ENCODE results near the gene AIFM1. TPM values are rescaled to one million over a fixed set of nuclear protein-coding genes. Genes with fewer than 3 reads are reported as not detected.

Gene AIFM1
- total RNA-seq, 1 donor from 2014 or later: 29.1 TPM

GRCh38 chrX:130144509-130144908, 21.1 kb downstream of the AIFM1 start:
- no peak for DNase-seq
- Mint-ChIP-seq H3K4me3 (ENCODE audit: unreplicated experiment) (no peak overlapping the region), H3K36me3 (ENCODE audit: unreplicated experiment) (no peaks in the 10 kb centered on the region), H3K9me3 (ENCODE audit: unreplicated experiment) (peaks cover 3% of the 10 kb centered on the region), H3K27ac (ENCODE audit: unreplicated experiment) (no peak overlapping the region), H3K4me1 (ENCODE audit: low read depth, unreplicated experiment) (no peaks in the 10 kb centered on the region), H3K27me3 (ENCODE audit: unreplicated experiment) (no peaks in the 10 kb centered on the region)
- TF ChIP-seq CTCF (IDR thresholded peaks at IDR 0.05; ENCODE audit: partially characterized antibody, unreplicated experiment): no peak

DNA sequence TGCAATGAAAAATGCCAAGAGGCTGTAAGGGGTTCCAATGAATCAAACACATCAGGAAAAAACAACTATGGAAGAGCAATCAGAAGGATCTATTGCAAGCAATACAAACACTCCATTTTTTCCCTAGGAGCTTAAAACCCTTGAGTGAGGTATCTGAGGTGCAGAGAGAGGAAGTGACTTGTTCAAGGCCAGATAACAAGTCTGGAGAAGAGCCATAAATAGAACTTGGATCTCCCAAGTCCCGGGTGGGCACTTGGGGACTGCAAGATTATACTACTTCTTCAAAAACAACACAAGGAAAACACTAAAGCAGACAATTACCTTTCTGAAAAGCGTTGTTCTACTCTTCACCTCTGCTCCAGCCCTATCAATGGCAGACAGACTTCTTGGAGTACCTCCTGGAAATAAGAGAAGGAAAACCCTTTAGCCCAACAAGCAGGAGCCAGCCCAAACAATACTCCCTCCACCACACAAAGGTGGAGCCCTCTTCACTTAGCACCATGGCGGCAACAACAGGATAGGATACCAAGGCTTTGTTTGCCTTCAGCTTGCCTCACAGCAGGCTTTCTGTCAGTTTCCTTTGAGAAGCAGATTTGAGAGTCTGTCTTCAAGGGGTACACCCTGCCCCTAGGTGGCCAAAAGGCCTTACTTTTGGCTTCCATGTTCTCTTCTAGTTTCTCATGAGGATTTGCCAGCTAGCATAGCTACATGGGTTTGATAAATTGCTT, 26.0 kb downstream of the AIFM1 start:
- no peak for TF ChIP-seq CTCF (IDR thresholded peaks at IDR 0.05; ENCODE audit: partially characterized antibody, unreplicated experiment)
- H3K9me3 Mint-ChIP-seq (ENCODE audit: unreplicated experiment): peaks cover 3% of the 10 kb centered on the region
- no peak overlapping the region for H3K4me3 Mint-ChIP-seq (ENCODE audit: unreplicated experiment)
- H3K36me3 Mint-ChIP-seq (ENCODE audit: unreplicated experiment): no peaks in the 10 kb centered on the region
- H3K4me1 Mint-ChIP-seq (ENCODE audit: low read depth, unreplicated experiment): no peaks in the 10 kb centered on the region
- no peak overlapping the region for H3K27ac Mint-ChIP-seq (ENCODE audit: unreplicated experiment)
- H3K27me3 Mint-ChIP-seq (ENCODE audit: unreplicated experiment): no peaks in the 10 kb centered on the region
- DNase-seq: no peak

- Mint-ChIP-seq H3K9me3 (ENCODE audit: unreplicated experiment) (no peaks in the 10 kb centered on the region), H3K4me3 (ENCODE audit: unreplicated experiment) (no peak overlapping the region)
- no peak for DNase-seq
These were observed 28.7 kb downstream of the AIFM1 start for GRCh38 chrX:130136961-130137360.

GRCh38 chrX:130136496-130136895, 29.1 kb downstream of the AIFM1 start:
- TF ChIP-seq CTCF (IDR thresholded peaks at IDR 0.05; ENCODE audit: partially characterized antibody, unreplicated experiment): no peak
- Mint-ChIP-seq H3K4me3 (ENCODE audit: unreplicated experiment) (no peak overlapping the region), H3K27ac (ENCODE audit: unreplicated experiment) (no peak overlapping the region), H3K27me3 (ENCODE audit: unreplicated experiment) (no peaks in the 10 kb centered on the region), H3K4me1 (ENCODE audit: low read depth, unreplicated experiment) (no peaks in the 10 kb centered on the region), H3K9me3 (ENCODE audit: unreplicated experiment) (no peaks in the 10 kb centered on the region), H3K36me3 (ENCODE audit: unreplicated experiment) (no peaks in the 10 kb centered on the region)
- DNase-seq: no peak

More at GRCh38 chrX:130136961-130137360, 28.7 kb downstream of the AIFM1 start:
- no peaks in the 10 kb centered on the region for H3K4me1 Mint-ChIP-seq (ENCODE audit: low read depth, unreplicated experiment)
- no peaks in the 10 kb centered on the region for H3K36me3 Mint-ChIP-seq (ENCODE audit: unreplicated experiment)
- no peak for TF ChIP-seq CTCF (IDR thresholded peaks at IDR 0.05; ENCODE audit: partially characterized antibody, unreplicated experiment)
- no peaks in the 10 kb centered on the region for H3K27me3 Mint-ChIP-seq (ENCODE audit: unreplicated experiment)
- no peak overlapping the region for H3K27ac Mint-ChIP-seq (ENCODE audit: unreplicated experiment)

- no peak for TF ChIP-seq CTCF (IDR thresholded peaks at IDR 0.05; ENCODE audit: partially characterized antibody, unreplicated experiment)
- no peak for DNase-seq
- Mint-ChIP-seq H3K27me3 (ENCODE audit: unreplicated experiment) (peaks cover 1% of the 10 kb centered on the region), H3K36me3 (ENCODE audit: unreplicated experiment) (no peaks in the 10 kb centered on the region), H3K9me3 (ENCODE audit: unreplicated experiment) (no peaks in the 10 kb centered on the region), H3K4me1 (ENCODE audit: low read depth, unreplicated experiment) (no peaks in the 10 kb centered on the region), H3K4me3 (ENCODE audit: unreplicated experiment) (no peak overlapping the region), H3K27ac (ENCODE audit: unreplicated experiment) (no peak overlapping the region)
These were observed 34.7 kb downstream of the AIFM1 start for GRCh38 chrX:130130990-130131389.

All from glutamatergic neuron (in vitro differentiated cells).